Neural progenitor cell (in vitro differentiated cells): ENCODE data around the gene KRT76. TPM values are rescaled to one million over a fixed set of nuclear protein-coding genes. Genes with fewer than 3 reads are reported as not detected.

ENCODE experiments used
- DNase-seq: peaks from one replicate; pipeline ENCODE4 v3.0.0-alpha.2; 2016; ENCODE audit warnings: low spot score
- H2AFZ ChIP-seq: fragments of 200-600 bp; sonication (generic); replicated peaks from 2 replicates; pipeline ENCODE4 v1.6.1; 2016; ENCODE audit warnings: antibody characterized with exemption
- H3F3A ChIP-seq: fragments of 200-600 bp; sonication (generic); 2 replicates; pipeline ENCODE4 v1.6.1; 2016; ENCODE audit warnings: antibody characterized with exemption, low read depth
- H3K27ac ChIP-seq: fragments of 200-600 bp; sonication (generic); 2 replicates; pipeline ENCODE4 v1.5.1; 2016; ENCODE audit warnings: mild to moderate bottlenecking
- H3K27me3 ChIP-seq: fragments of 200-600 bp; sonication (generic); 2 replicates; pipeline ENCODE4 v1.6.1; 2016; ENCODE audit warnings: mild to moderate bottlenecking, moderate library complexity
- H3K36me3 ChIP-seq: fragments of 200-600 bp; sonication (generic); 2 replicates; pipeline ENCODE4 v1.5.1; 2016
- H3K4me1 ChIP-seq: fragments of 200-600 bp; sonication (generic); 2 replicates; pipeline ENCODE4 v1.6.1; 2016; ENCODE audit warnings: mixed run types
- H3K4me2 ChIP-seq: fragments of 200-600 bp; sonication (generic); 2 replicates; pipeline ENCODE4 v1.6.1; 2016
- H3K4me3 ChIP-seq: fragments of 200-600 bp; sonication (generic); 2 replicates; pipeline ENCODE4 v1.5.1; 2016
- H3K79me2 ChIP-seq: fragments of 200-600 bp; sonication (generic); 2 replicates; pipeline ENCODE4 v1.6.1; 2016; ENCODE audit warnings: low read depth
- H3K9ac ChIP-seq: fragments of 200-600 bp; sonication (generic); 2 replicates; pipeline ENCODE4 v1.6.1; 2016
- H3K9me3 ChIP-seq: fragments of 200-600 bp; sonication (generic); 2 replicates; pipeline ENCODE4 v1.5.1; 2016; ENCODE audit warnings: low read depth
- H4K20me1 ChIP-seq: fragments of 200-600 bp; sonication (generic); 2 replicates; pipeline ENCODE4 v1.6.1; 2016; ENCODE audit warnings: low read depth
- H3K27ac Mint-ChIP-seq: 3 replicates; pipeline ENCODE4 v1.8.0; 2021; ENCODE audit warnings: mixed read lengths
- H3K27me3 Mint-ChIP-seq: 2 replicates; pipeline ENCODE4 v1.8.0; 2022; ENCODE audit warnings: low read depth, mild to moderate bottlenecking, inconsistent platforms, moderate library complexity, mixed read lengths; ENCODE audit not compliant: insufficient read depth
- H3K36me3 Mint-ChIP-seq: 3 replicates; pipeline ENCODE4 v1.8.0; 2021; ENCODE audit warnings: mixed read lengths
- H3K4me1 Mint-ChIP-seq: 3 replicates; pipeline ENCODE4 v1.8.0; 2021; ENCODE audit warnings: mixed read lengths
- H3K4me3 Mint-ChIP-seq: 3 replicates; pipeline ENCODE4 v1.8.0; 2021; ENCODE audit warnings: mild to moderate bottlenecking, moderate library complexity, mixed read lengths
- H3K9me3 Mint-ChIP-seq: 3 replicates; pipeline ENCODE4 v1.8.0; 2020; ENCODE audit warnings: mixed read lengths
- CTCF ChIP-seq: fragments of 200-600 bp; sonication (generic); IDR thresholded peaks from 2 replicates; pipeline ENCODE4 v1.5.1; 2017; ENCODE audit warnings: antibody characterized with exemption, mild to moderate bottlenecking
- EZH2 ChIP-seq: fragments of 200-600 bp; sonication (generic); IDR thresholded peaks from 2 replicates; pipeline ENCODE4 v1.6.1; 2017; ENCODE audit warnings: antibody characterized with exemption, mild to moderate bottlenecking, moderate library complexity
- EZH2phosphoT487 ChIP-seq: fragments of 200-600 bp; sonication (generic); IDR thresholded peaks from 2 replicates; pipeline ENCODE4 v1.6.1; 2017; ENCODE audit warnings: antibody characterized with exemption
- total RNA-seq: library from RNA; depleted of rRNA; stranded (reverse); fragments of >200 nt; gene quantifications from 2 replicates; pipeline ENCODE4 v1.2.3, GENCODE V29; 2015; ENCODE audit warnings: low replicate concordance

KRT76 gene
- total RNA-seq, 1 donor from 2014 or later: not detected

GRCh38 chr12:52784909-52785308 lies 7.8 kb upstream of the KRT76 start:
- no peak overlapping the region for H2AFZ ChIP-seq
- no peaks in the 10 kb centered on the region for H3K79me2 ChIP-seq
- no peaks in the 10 kb centered on the region for H3K27me3 ChIP-seq
- H4K20me1 ChIP-seq: no peaks in the 10 kb centered on the region
- Mint-ChIP-seq H3K27me3 (peaks cover 7% of the 10 kb centered on the region), H3K9me3 (no peaks in the 10 kb centered on the region), H3K4me1 (no peaks in the 10 kb centered on the region), H3K36me3 (no peaks in the 10 kb centered on the region), H3K4me3 (no peak overlapping the region), H3K27ac (no peak overlapping the region)
- H3K27ac ChIP-seq: no peak overlapping the region
- TF ChIP-seq EZH2phosphoT487: no peak
- TF ChIP-seq CTCF: no peak
- TF ChIP-seq EZH2: no peak
- no peak overlapping the region for H3K9ac ChIP-seq
- no peak overlapping the region for H3K4me3 ChIP-seq
- H3K36me3 ChIP-seq: no peaks in the 10 kb centered on the region
- H3K4me1 ChIP-seq: no peaks in the 10 kb centered on the region
- no peak for DNase-seq
- no peaks in the 10 kb centered on the region for H3K9me3 ChIP-seq
- no peaks in the 10 kb centered on the region for H3F3A ChIP-seq
- no peak overlapping the region for H3K4me2 ChIP-seq

- H3K4me1 ChIP-seq: no peaks in the 10 kb centered on the region
- no peaks in the 10 kb centered on the region for H3K36me3 ChIP-seq
- peaks cover 2% of the 10 kb centered on the region for H3K27me3 Mint-ChIP-seq
- no peaks in the 10 kb centered on the region for H4K20me1 ChIP-seq
- no peaks in the 10 kb centered on the region for H3K9me3 Mint-ChIP-seq
- H3K9me3 ChIP-seq: no peaks in the 10 kb centered on the region
- no peaks in the 10 kb centered on the region for H3K36me3 Mint-ChIP-seq
- no peaks in the 10 kb centered on the region for H3K4me1 Mint-ChIP-seq
- H3K27ac Mint-ChIP-seq: no peak overlapping the region
- H3K4me3 ChIP-seq: no peak overlapping the region
- H3K9ac ChIP-seq: no peak overlapping the region
- no peak for DNase-seq
- H3K4me2 ChIP-seq: no peak overlapping the region
- H3K27me3 ChIP-seq: peaks cover 2% of the 10 kb centered on the region
- H2AFZ ChIP-seq: no peak overlapping the region
- no peak for TF ChIP-seq CTCF
- H3F3A ChIP-seq: no peaks in the 10 kb centered on the region
- no peak overlapping the region for H3K27ac ChIP-seq
- H3K79me2 ChIP-seq: no peaks in the 10 kb centered on the region
- no peak overlapping the region for H3K4me3 Mint-ChIP-seq
Observed at GRCh38 chr12:52783563-52784316, 6.6 kb upstream of the KRT76 start.

GRCh38 chr12:52782502-52782901 lies 5.4 kb upstream of the KRT76 start:
- Mint-ChIP-seq H3K9me3 (no peaks in the 10 kb centered on the region), H3K27ac (no peak overlapping the region), H3K4me1 (no peaks in the 10 kb centered on the region), H3K27me3 (no peaks in the 10 kb centered on the region), H3K36me3 (no peaks in the 10 kb centered on the region), H3K4me3 (no peak overlapping the region)
- Histone ChIP-seq H3K27me3 (peaks cover 4% of the 10 kb centered on the region), H3K4me2 (no peak overlapping the region), H3K36me3 (no peaks in the 10 kb centered on the region), H3K4me1 (no peaks in the 10 kb centered on the region), H3K9me3 (no peaks in the 10 kb centered on the region), H3K27ac (no peak overlapping the region), H4K20me1 (no peaks in the 10 kb centered on the region), H3K4me3 (no peak overlapping the region), H2AFZ (no peak overlapping the region), H3F3A (no peaks in the 10 kb centered on the region), H3K79me2 (no peaks in the 10 kb centered on the region), H3K9ac (no peak overlapping the region)
- TF ChIP-seq CTCF (no peak), EZH2phosphoT487 (no peak), EZH2 (no peak)
- DNase-seq: no peak
